GM10248 (cell line): Measurements from ENCODE around the gene MYZAP.

Experiments used
- CTCF ChIA-PET: fragments of 300-600 bp; sonication (Branson Sonifier 250); formaldehyde crosslinking; extraction: SDS; loops from one replicate; lab custom pipeline; 2021; ENCODE audit warnings: antibody characterized with exemption; lab: Yijun Ruan, JAX
- POLR2A ChIA-PET: fragments of 350-650 bp; sonication (Branson Sonifier 250); formaldehyde crosslinking; extraction: SDS; loops from one replicate; lab custom pipeline; 2020; ENCODE audit warnings: antibody characterized with exemption; lab: Yijun Ruan, JAX
- DNase-seq: peaks from one replicate; pipeline ENCODE4 v3.0.0; 2012; ENCODE audit errors: extremely low spot score
- CTCF ChIP-seq: IDR thresholded peaks from 2 replicates; pipeline ENCODE4 v1.5.1; 2012; ENCODE audit warnings: mild to moderate bottlenecking, low read depth; ENCODE audit errors: extremely low read depth, missing control alignments, control extremely low read depth

The MYZAP gene

GRCh38 chr15:57690341-57690966 lies 98.8 kb downstream of the MYZAP start:
- no peak for TF ChIP-seq CTCF
- ChIA-PET CTCF (no interaction called here), POLR2A (no interaction called here)

DNA sequence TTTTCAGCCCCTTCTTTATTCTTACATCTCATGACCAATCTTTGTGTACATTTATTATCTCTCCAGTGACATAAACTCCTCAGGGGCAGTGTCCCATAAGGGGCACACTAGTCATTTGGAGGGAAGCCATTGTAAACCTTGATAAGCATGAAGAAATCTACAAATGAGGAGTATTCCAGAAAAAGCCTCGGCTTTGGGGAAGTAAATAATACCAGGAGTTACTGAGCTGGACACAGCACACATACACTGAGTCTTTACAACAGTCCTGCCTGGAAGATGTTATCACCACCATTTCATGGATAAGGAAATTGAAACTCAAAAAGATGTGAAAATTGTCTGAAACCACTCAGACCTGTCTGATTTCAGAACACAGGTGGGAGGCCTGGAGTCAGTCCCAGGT lies 99.4 kb downstream of the MYZAP start:
- ChIA-PET CTCF (no interaction called here), POLR2A (no interaction called here)
- no peak for DNase-seq
- no peak for TF ChIP-seq CTCF

More at GRCh38 chr15:57690341-57690966, 98.8 kb downstream of the MYZAP start:
- DNase-seq: no peak

DNA sequence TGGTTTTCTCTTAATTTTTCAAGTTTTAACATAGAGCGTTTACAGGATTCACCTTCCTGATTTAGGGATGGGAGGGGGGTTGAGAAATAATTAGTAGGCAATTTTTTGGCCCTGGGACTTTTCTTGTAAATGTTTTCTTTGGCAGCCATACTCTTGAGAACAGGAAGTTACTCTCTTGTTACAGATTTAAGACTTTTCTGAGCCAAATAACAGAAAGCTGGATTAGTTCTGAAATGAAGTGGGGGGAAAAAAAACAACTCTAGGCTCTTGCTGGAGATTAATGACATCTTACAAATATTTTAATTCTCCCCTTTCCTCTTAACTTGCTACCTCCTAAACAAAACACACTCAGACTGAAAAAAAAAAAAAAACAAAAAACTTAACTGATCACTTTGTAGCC lies 101.0 kb downstream of the MYZAP start:
- DNase-seq: no peak
- no peak for TF ChIP-seq CTCF
- CTCF ChIA-PET: no interaction called here
- POLR2A ChIA-PET: no interaction called here

GRCh38 chr15:57694279-57694678 lies 102.6 kb downstream of the MYZAP start:
- no peak for TF ChIP-seq CTCF
- ChIA-PET POLR2A (no interaction called here), CTCF (interaction anchor here (1.4 to 1.5 kb wide), 2 partner anchors 11 to 12 kb away, joined by 3 to 7 read pairs; partner anchors contain the start of gene POLR2M)
- no peak for DNase-seq

- no peak for TF ChIP-seq CTCF
- no peak for DNase-seq
- ChIA-PET POLR2A (no interaction called here), CTCF (interaction anchor here (0.8 to 2.1 kb wide), 7 partner anchors 10 to 36 kb away, joined by 3 to 12 read pairs (median 3); partner anchors contain the start of gene POLR2M)
These were observed 104.4 kb downstream of the MYZAP start for GRCh38 chr15:57696146-57696545.

GRCh38 chr15:57697588-57697987 lies 105.9 kb downstream of the MYZAP start:
- ChIA-PET POLR2A (no interaction called here), CTCF (interaction anchor here (1.4 to 2.1 kb wide), 4 partner anchors 9 to 29 kb away, joined by 3 to 12 read pairs (median 6); partner anchors contain the start of gene POLR2M)
- no peak for DNase-seq

More at GRCh38 chr15:57697588-57697987, 105.9 kb downstream of the MYZAP start:
- TF ChIP-seq CTCF: no peak
